HepG2 (cell line): ENCODE data around the gene DOK1. TPM values are rescaled to one million over a fixed set of nuclear protein-coding genes. Genes with fewer than 3 reads are reported as not detected.

Experiments used
- ATF7-NPFF ChIP-seq: sonication (generic); formaldehyde crosslinking; IDR thresholded peaks from 2 replicates; pipeline ENCODE4 v1.8.1; 2023; ENCODE audit warnings: mild to moderate bottlenecking, low read depth, missing genetic modification reagents, moderate library complexity
- GZF1 ChIP-seq: sonication (generic); formaldehyde crosslinking; IDR thresholded peaks from 2 replicates; pipeline ENCODE4 v1.5.1; 2020; ENCODE audit warnings: mild to moderate bottlenecking, missing genetic modification reagents
- IRF2 ChIP-seq: IDR thresholded peaks from 2 replicates; pipeline ENCODE4 v1.6.1; 2018; ENCODE audit warnings: missing genetic modification reagents, missing compliant biosample characterization
- MAFG ChIP-seq: sonication (generic); formaldehyde crosslinking; IDR thresholded peaks from 2 replicates; pipeline ENCODE4 v1.5.1; 2020; ENCODE audit warnings: mild to moderate bottlenecking, missing genetic modification reagents
- MLLT10 ChIP-seq: sonication (generic); formaldehyde crosslinking; IDR thresholded peaks from 2 replicates; pipeline ENCODE4 v1.4.0; 2020; ENCODE audit warnings: missing genetic modification reagents
- MXD1 ChIP-seq: sonication (generic); formaldehyde crosslinking; IDR thresholded peaks from 2 replicates; pipeline ENCODE4 v1.4.0; 2020; ENCODE audit warnings: mild to moderate bottlenecking, missing genetic modification reagents
- MXI1 ChIP-seq: IDR thresholded peaks from 3 replicates; pipeline ENCODE4 v1.6.1; 2012; ENCODE audit warnings: low read depth, low read length, inconsistent platforms, borderline replicate concordance
- PAXIP1 ChIP-seq: sonication (generic); formaldehyde crosslinking; conservative IDR thresholded peaks from 2 replicates; pipeline ENCODE4 v1.4.0; 2020; ENCODE audit warnings: mild to moderate bottlenecking, missing genetic modification reagents, moderate library complexity
- REST ChIP-seq, 2 experiments: IDR thresholded peaks; 2 replicates each; pipeline ENCODE4 v1.6.1; 2011 to 2012; ENCODE audit warnings: low read length in 2 of 2, borderline replicate concordance in 1 of 2, low read depth in 1 of 2, mild to moderate bottlenecking in 1 of 2, moderate library complexity in 1 of 2
- RFX3 ChIP-seq: IDR thresholded peaks from 2 replicates; pipeline ENCODE4 v1.6.1; 2016; ENCODE audit warnings: missing biosample characterization, missing genetic modification reagents
- ZNF225 ChIP-seq: sonication (generic); formaldehyde crosslinking; IDR thresholded peaks from 2 replicates; pipeline ENCODE4 v1.4.0; 2020; ENCODE audit warnings: mild to moderate bottlenecking, missing genetic modification reagents
- ZNF468 ChIP-seq: sonication (generic); formaldehyde crosslinking; IDR thresholded peaks from 2 replicates; pipeline ENCODE4 v1.8.0; 2022; ENCODE audit warnings: mild to moderate bottlenecking, moderate library complexity, missing genetic modification reagents
- ZNF484 ChIP-seq: sonication (generic); formaldehyde crosslinking; IDR thresholded peaks from 2 replicates; pipeline ENCODE4 v1.5.1; 2020; ENCODE audit warnings: mild to moderate bottlenecking, low read depth, missing genetic modification reagents, borderline replicate concordance
- ZNF678 ChIP-seq: sonication (generic); formaldehyde crosslinking; IDR thresholded peaks from 2 replicates; pipeline ENCODE4 v1.4.0; 2020; ENCODE audit warnings: mild to moderate bottlenecking, missing genetic modification reagents
- ZNF7 ChIP-seq: IDR thresholded peaks from 2 replicates; pipeline ENCODE4 v1.6.1; 2016; ENCODE audit warnings: missing biosample characterization, missing genetic modification reagents
- ZNF710 ChIP-seq: sonication (generic); formaldehyde crosslinking; IDR thresholded peaks from 2 replicates; pipeline ENCODE4 v1.5.0; 2020; ENCODE audit warnings: mild to moderate bottlenecking, missing genetic modification reagents, borderline replicate concordance
- ZUFSP ChIP-seq: sonication (generic); formaldehyde crosslinking; IDR thresholded peaks from 2 replicates; pipeline ENCODE4 v1.9.0; 2021; ENCODE audit warnings: missing genetic modification reagents, mild to moderate bottlenecking, borderline replicate concordance
- polyA plus RNA-seq, 8 experiments: library from polyadenylated mRNA; depleted of rRNA in 3 of 8; stranded (reverse) in 7 of 8; unstranded in 1 of 8; fragments of >200 nt; fragmentation: Illumina TruSeq in 4 of 8; extraction: Trizol in 4 of 8; gene quantifications; 2 replicates each; pipeline versions ENCODE4 v1.2.1 to v1.2.3, GENCODE V29; 2011 to 2016; ENCODE audit warnings: low read depth in 4 of 8, missing spikeins in 1 of 8, mixed read lengths in 1 of 8; ENCODE audit not compliant: insufficient read depth in 1 of 8
- total RNA-seq, 5 experiments: library from RNA; depleted of rRNA; stranded (reverse); fragments of >200 nt; fragmentation: Illumina TruSeq; extraction: Trizol; gene quantifications; 2 replicates each; pipeline ENCODE4 v1.2.3, GENCODE V29; 2016; ENCODE audit warnings: low read depth in 1 of 5

Gene DOK1
- total and polyA plus RNA-seq, 2 of the 13 experiments (the other 11 are each of a cell fraction or from before 2014, with no cell fraction given), result 0.53 to 0.74 TPM

GRCh38 chr2:74507145-74507925, 47.2 kb upstream of the DOK1 start, which contains the start of gene PCGF1 (continued):
- TF ChIP-seq PAXIP1 (peak; percentile 60), MAFG (no peak), ZNF225 (CRISPR knock-in tag) (no peak; the same call in 1 of the 2 replicates), MXD1 (peak; percentile 77), MXI1 (peak; percentile 79; the same call in 1 of the 3 replicates), ZNF710 (no peak), ZNF678 (CRISPR knock-in tag) (peak; percentile 73; the same call in 1 of the 2 replicates), ZUFSP (CRISPR knock-in tag) (no peak), MLLT10 (no peak), REST (IDR thresholded peaks at IDR 0.05; ENCODE audit: borderline replicate concordance in 1 of 2, low read depth in 1 of 2, low read length in 2 of 2) (peak in 1 of 2 experiments; percentile 28; a peak in 1 of 4 replicates), IRF2 (CRISPR knock-in tag) (peak; percentile 92), RFX3 (CRISPR knock-in tag) (peak; percentile 94), ATF7-NPFF (CRISPR knock-in tag) (peak; percentile 91), ZNF7 (no peak), ZNF468 (CRISPR knock-in tag) (no peak), ZNF484 (CRISPR knock-in tag) (peak; percentile 53; the same call in 1 of the 2 replicates), GZF1 (CRISPR knock-in tag) (peak; percentile 84; the same call in 1 of the 2 replicates)
